KMS-11 (cell line): ENCODE results near the gene DPP9.

Source experiments
- H2AFZ ChIP-seq: fragments of 200-600 bp; sonication (generic); 2 replicates; pipeline ENCODE4 v1.6.1; 2016; ENCODE audit warnings: antibody characterized with exemption, mixed run types, low read depth
- H3K27ac ChIP-seq: fragments of 200-600 bp; sonication (generic); 2 replicates; pipeline ENCODE4 v1.6.1; 2016; ENCODE audit warnings: mild to moderate bottlenecking, mixed run types
- H3K27me3 ChIP-seq: fragments of 200-600 bp; sonication (generic); 2 replicates; pipeline ENCODE4 v1.6.1; 2017; ENCODE audit warnings: mild to moderate bottlenecking, low read depth, mixed run types, moderate library complexity; ENCODE audit not compliant: insufficient read depth
- H3K36me3 ChIP-seq: fragments of 200-600 bp; sonication (generic); 2 replicates; pipeline ENCODE4 v1.6.1; 2017; ENCODE audit warnings: mild to moderate bottlenecking, mixed run types; ENCODE audit not compliant: insufficient read depth
- H3K4me1 ChIP-seq: fragments of 200-600 bp; sonication (generic); 2 replicates; pipeline ENCODE4 v1.6.1; 2016; ENCODE audit warnings: mild to moderate bottlenecking, low read depth, mixed run types; ENCODE audit not compliant: poor library complexity, severe bottlenecking
- H3K4me2 ChIP-seq: fragments of 200-600 bp; sonication (generic); 2 replicates; pipeline ENCODE4 v1.7.0; 2016; ENCODE audit warnings: mild to moderate bottlenecking, mixed run types
- H3K4me3 ChIP-seq: fragments of 200-600 bp; sonication (generic); IDR thresholded peaks from 2 replicates; pipeline ENCODE4 v1.6.1; 2017; ENCODE audit warnings: low read depth, low read length, mixed read lengths; ENCODE audit not compliant: insufficient read depth
- H3K79me2 ChIP-seq: fragments of 200-600 bp; sonication (generic); 2 replicates; pipeline ENCODE4 v1.6.1; 2016; ENCODE audit warnings: low read depth, mixed run types; ENCODE audit not compliant: insufficient read depth
- H3K9ac ChIP-seq: fragments of 200-600 bp; sonication (generic); 2 replicates; pipeline ENCODE4 v1.6.1; 2016; ENCODE audit warnings: mild to moderate bottlenecking, mixed run types
- H4K20me1 ChIP-seq: fragments of 200-600 bp; sonication (generic); 2 replicates; pipeline ENCODE4 v1.6.1; 2016; ENCODE audit warnings: mild to moderate bottlenecking, mixed run types; ENCODE audit not compliant: insufficient read depth
- TF ChIP-seq, protein P1 (sequence below): fragments of 200-600 bp; sonication (generic); conservative IDR thresholded peaks from 2 replicates; pipeline ENCODE4 v1.6.1; 2017; ENCODE audit warnings: low read depth, mild to moderate bottlenecking, antibody characterized with exemption, low read length, moderate library complexity, mixed read lengths

The DPP9 gene

DNA sequence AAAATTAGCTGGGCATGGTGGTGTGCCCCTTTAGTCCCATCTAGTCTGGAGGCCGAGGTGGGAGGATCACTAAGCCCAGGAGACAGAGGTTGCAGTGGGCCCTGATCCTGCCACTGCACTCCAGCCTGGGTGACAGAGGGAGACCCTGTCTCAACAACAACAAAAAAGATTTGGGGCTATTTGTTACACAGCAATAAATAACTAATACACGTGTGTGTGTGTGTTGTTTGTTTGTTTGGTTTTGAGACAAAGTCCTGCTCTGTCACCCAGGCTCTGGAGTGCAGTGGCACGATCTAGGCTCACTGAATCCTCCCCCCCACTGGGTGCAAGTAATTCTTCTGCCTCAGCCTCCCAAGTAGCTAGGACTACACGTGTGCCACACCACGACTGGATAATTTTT is 35.0 kb upstream of the DPP9 start:
- Histone ChIP-seq H3K4me3 (no peak overlapping the region), H3K4me2 (no peak overlapping the region), H3K9ac (no peak overlapping the region), H3K79me2 (no peaks in the 10 kb centered on the region), H3K36me3 (no peaks in the 10 kb centered on the region), H3K4me1 (peaks cover 7% of the 10 kb centered on the region), H3K27me3 (peaks cover 58% of the 10 kb centered on the region), H2AFZ (no peak overlapping the region), H3K27ac (no peak overlapping the region), H4K20me1 (no peaks in the 10 kb centered on the region)
- TF ChIP-seq, protein P1, sequence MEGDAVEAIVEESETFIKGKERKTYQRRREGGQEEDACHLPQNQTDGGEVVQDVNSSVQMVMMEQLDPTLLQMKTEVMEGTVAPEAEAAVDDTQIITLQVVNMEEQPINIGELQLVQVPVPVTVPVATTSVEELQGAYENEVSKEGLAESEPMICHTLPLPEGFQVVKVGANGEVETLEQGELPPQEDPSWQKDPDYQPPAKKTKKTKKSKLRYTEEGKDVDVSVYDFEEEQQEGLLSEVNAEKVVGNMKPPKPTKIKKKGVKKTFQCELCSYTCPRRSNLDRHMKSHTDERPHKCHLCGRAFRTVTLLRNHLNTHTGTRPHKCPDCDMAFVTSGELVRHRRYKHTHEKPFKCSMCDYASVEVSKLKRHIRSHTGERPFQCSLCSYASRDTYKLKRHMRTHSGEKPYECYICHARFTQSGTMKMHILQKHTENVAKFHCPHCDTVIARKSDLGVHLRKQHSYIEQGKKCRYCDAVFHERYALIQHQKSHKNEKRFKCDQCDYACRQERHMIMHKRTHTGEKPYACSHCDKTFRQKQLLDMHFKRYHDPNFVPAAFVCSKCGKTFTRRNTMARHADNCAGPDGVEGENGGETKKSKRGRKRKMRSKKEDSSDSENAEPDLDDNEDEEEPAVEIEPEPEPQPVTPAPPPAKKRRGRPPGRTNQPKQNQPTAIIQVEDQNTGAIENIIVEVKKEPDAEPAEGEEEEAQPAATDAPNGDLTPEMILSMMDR = no peak

DNA sequence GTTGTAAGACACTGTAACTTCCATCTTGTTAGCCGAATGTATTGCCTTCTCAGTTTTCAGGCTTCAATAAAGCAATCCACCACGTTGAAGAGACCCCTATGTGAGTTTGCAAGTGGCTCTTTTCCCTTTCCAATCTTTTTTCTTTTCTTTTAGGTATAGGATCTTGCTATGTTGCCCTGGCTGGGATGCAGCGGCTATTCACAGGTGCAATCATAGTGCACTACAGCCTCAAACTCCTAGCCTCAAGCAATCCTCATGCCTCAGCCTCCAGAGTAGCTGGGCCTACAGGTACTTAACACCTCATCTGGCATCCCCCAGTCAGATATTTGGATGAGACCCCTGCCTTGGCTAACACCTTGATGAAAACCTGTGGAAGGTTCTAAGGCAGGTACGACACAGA is 34.4 kb upstream of the DPP9 start:
- H3K9ac ChIP-seq = no peak overlapping the region
- no peak overlapping the region for H3K27ac ChIP-seq
- H3K79me2 ChIP-seq = no peaks in the 10 kb centered on the region
- no peak overlapping the region for H2AFZ ChIP-seq
- no peak overlapping the region for H3K4me2 ChIP-seq
- no peaks in the 10 kb centered on the region for H3K36me3 ChIP-seq
- TF ChIP-seq, protein P1 = no peak
- no peaks in the 10 kb centered on the region for H4K20me1 ChIP-seq
- peaks cover 7% of the 10 kb centered on the region for H3K4me1 ChIP-seq
- peaks cover 55% of the 10 kb centered on the region for H3K27me3 ChIP-seq
- no peak overlapping the region for H3K4me3 ChIP-seq

DNA sequence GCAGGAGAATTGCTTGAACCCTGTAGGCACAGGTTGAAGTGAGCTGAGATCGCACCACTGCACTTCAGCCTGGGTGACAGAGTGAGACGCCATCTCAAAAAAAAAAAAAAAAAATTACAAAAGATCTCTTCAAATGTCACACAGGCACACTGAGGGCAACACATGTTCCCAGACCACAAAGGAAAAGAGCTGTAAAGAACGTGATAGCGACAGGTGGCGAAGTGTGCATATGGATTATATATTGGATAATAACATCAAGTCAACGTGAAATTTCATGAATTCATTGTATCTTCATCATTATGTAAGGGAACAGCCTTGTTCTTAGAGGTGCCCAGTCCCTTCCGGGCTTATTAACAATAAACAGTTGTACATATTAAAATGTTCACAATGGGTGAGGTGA is 31.8 kb upstream of the DPP9 start:
- no peak overlapping the region for H3K4me3 ChIP-seq
- peaks cover 48% of the 10 kb centered on the region for H3K27me3 ChIP-seq
- no peaks in the 10 kb centered on the region for H3K36me3 ChIP-seq
- H4K20me1 ChIP-seq = no peaks in the 10 kb centered on the region
- H3K4me1 ChIP-seq = peaks cover 12% of the 10 kb centered on the region
- TF ChIP-seq, protein P1 = no peak
- H3K4me2 ChIP-seq = no peak overlapping the region
- no peaks in the 10 kb centered on the region for H3K79me2 ChIP-seq
- H3K9ac ChIP-seq = no peak overlapping the region
- H3K27ac ChIP-seq = no peak overlapping the region
- no peak overlapping the region for H2AFZ ChIP-seq

DNA sequence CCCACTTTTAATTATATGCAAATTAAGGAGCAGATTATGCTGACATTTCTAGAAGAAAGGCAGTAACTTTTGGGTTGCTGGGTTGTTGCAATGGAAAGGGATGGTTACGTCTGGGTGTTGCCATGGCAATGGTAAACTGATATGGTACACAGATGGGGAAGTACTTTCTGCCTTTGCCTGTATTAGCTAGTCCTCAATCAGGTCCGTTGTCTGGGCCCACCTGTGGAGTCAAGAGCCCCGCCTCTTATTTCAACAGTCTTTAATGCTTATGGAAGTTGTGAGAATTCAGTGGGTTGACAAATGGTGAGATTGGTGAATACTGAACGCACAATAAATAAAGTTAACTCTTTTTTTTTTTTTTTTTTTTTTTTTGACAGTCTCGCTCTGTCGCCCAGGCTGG is 30.6 kb upstream of the DPP9 start:
- Histone ChIP-seq H3K4me1 (peaks cover 6% of the 10 kb centered on the region), H2AFZ (no peak overlapping the region), H3K27me3 (peaks cover 48% of the 10 kb centered on the region), H3K4me2 (no peak overlapping the region), H3K4me3 (no peak overlapping the region), H3K9ac (no peak overlapping the region), H3K36me3 (no peaks in the 10 kb centered on the region), H3K27ac (no peak overlapping the region), H3K79me2 (no peaks in the 10 kb centered on the region), H4K20me1 (no peaks in the 10 kb centered on the region)
- TF ChIP-seq, protein P1 = no peak
